Nucleus accumbens (tissue), 56 donors: ENCODE measurements around the gene PPP1R36.
"Not testable (repeated sequence)": the region's sequence is repeated elsewhere in the genome, so short reads cannot be mapped to it uniquely, and the experiment has no call there.

ENCODE experiments used
- DNase-seq, 56 donors: peaks; one replicate each; lab custom pipeline; 2025; lab: John Stamatoyannopoulos, UW

The PPP1R36 gene

DNA sequence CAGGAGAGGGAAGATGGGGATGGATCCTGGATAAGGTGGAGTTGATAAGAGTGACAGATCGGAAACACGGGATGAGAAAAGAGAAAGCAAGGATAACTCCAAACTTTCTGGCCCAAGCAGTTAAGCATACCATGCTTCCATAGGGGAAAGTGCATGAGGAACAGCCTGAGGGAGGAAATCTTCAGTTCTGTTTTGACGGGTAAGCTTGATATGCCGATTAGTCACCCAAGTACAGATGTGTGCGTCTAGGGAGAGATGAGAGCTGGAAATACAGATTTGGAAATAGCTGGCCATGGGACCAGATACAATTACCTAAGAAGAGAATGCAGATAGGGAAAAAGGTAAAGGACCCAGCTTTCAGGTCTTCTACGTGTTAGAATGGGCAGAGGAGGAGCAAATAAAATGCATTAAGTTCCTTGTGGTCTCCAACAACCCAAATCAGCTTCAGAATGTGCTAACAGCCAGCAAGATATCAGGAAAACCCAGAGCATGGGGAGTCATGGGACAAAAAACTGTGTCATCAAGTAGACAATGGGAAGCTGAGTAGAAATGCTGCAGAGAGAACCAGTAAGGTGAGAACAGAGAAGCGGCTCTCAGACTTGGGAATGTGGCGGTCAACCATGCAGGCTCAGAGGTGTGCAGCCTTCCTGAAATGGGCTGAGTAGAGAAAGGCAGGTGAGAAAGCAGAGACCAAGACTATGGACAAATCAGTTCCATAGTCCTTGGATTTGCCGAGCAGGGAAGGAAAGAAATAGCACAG, 56.3 kb downstream of the PPP1R36 start:
- DNase-seq = no peak

GRCh38 chr14:64610049-64610746, 60.4 kb downstream of the PPP1R36 start:
- DNase-seq = no peak

GRCh38 chr14:64611358-64612020, 61.7 kb downstream of the PPP1R36 start:
- no peak for DNase-seq

DNA sequence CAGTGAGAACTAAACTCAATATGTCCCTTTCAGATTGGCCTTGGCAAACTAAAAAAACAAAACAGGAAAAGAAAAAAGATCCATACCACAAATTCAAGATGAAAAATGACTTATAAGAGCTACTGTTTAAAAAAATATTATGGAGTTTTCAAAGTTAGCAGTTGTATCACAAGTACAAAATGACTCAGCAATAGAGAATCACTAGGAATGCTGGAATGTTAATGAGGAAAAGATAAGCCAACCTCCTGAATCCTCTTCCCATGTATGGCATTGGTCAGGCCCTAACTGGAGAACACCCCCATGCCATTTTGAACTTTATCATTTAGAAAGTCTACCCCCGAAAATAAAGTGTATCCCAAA, 62.2 kb downstream of the PPP1R36 start:
- no peak for DNase-seq

GRCh38 chr14:64612971-64613666, 63.4 kb downstream of the PPP1R36 start:
- DNase-seq = no peak

- no peak for DNase-seq
These were observed 64.4 kb downstream of the PPP1R36 start for GRCh38 chr14:64614166-64614565.

GRCh38 chr14:64614805-64615391, 65.1 kb downstream of the PPP1R36 start:
- DNase-seq = peak in 1 of 56 donors; percentile 5

DNA sequence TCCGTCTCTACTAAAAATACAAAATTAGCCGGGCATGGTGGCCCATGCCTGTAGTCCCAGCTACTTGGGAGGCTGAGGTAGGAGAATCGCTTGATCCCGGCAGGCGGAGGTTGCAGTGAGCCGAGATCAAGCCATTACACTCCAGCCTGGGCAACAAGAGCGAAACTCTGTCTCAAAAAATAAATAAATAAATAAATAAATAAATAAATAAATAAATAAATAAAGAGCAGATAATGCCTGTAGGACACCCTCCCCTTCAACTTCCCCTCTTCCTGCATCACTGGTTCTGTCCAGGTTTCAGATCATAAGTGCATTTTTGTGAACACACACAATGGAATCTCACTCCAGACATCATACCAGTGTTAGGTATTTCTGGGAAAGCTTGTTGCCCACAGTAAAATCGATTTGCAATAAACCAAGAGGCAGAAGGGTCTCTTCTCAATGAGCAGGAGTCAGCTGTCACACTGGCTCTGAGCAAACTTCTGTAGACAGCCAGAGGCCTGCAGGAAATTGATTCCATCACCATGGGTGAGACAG, 68.2 kb downstream of the PPP1R36 start:
- DNase-seq = not testable (repeated sequence)

DNA sequence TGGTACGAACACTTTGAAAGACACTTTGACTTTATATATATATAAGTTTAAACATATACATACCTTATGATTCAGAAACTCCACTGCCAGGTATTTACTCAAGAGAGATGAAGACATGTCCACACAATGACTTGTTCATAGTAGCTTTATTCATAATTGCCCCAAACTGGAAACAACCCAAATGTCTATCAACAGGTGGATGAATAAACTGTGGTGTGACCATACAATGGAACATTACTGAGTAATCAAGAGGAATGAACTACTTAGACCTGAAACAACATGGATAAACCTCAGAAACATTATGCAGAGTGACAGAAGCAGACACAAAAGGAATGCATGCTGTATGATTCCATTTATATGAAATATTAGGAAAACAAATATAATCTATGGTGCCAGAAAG, 71.1 kb downstream of the PPP1R36 start:
- DNase-seq = no peak

DNA sequence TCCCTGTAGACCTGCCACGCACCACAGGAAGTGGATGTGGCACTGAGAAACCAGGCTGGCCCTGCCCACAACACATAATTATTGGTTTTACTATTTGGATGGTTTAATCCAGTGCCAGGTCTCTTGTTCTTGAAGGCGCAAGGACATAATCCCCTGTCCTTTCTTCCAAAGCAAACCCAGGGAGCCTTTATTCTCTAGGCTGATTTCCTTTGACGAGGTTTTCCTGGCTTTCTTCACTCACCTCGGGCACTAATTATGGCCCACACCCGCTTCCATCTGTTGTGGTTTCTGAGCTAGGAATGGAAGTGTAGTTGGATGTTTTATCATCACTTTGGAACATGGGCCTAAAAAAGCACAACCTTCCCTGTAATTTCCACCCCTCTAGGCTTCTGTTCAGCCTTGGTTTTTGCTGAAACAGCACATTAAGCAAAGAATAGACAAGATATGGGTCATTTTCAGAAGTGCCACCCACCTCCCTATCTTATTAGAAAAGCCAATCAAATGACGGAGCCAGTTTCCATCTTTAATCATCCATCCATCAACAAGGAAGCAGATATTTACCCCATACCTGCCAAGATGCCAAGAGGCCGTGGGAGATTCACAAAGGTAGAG, 73.9 kb downstream of the PPP1R36 start:
- DNase-seq = no peak

- no peak for DNase-seq
These were observed 75.8 kb downstream of the PPP1R36 start for GRCh38 chr14:64625386-64626232.

GRCh38 chr14:64628940-64629408, 79.2 kb downstream of the PPP1R36 start:
- peak in 44 of 56 donors; percentile 2 to 71 (median 36) for DNase-seq

- DNase-seq = no peak
These were observed 81.0 kb downstream of the PPP1R36 start for GRCh38 chr14:64630778-64631177.

- not testable (repeated sequence) for DNase-seq
These were observed 81.5 kb downstream of the PPP1R36 start for GRCh38 chr14:64631222-64631621.

DNA sequence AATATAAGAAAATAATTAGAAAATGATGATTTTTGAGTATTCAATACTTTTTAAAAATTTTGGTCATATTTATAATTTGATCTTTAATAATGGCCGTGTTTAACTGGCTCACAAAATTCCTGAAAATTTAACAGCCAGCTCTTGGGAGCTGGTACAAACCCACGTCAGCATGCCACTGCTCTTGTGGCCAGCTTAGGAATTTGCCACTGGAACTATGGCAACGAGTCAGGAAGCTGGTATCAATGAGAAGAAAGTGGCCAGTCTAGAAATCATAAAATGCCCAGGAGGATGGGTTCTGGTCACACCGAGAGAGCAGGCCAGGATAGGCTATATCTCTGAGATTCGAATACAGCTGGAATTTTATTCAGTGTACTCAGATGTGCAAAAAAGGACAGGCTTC, 82.3 kb downstream of the PPP1R36 start:
- DNase-seq = peak in 4 of 56 donors; percentile 4 to 8 (median 6)

DNA sequence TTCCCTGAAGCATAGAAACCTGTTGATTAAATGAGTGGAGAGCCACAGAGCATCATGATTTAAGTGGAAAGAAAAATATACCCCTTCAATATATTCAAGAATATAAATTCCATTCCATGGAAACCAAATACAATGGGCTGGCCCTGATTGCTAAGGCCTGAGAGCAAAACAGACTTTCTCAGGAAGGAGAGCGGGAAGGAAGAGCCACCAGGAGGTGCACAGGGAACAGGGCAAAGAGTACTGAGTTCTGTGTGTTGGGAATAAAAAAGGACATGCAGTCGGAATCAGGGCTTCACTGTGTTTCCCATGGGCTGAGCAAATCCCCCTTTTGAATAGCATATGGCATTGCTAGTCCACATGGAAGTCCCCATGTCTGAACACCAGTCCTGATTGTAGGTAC, 84.8 kb downstream of the PPP1R36 start:
- DNase-seq = no peak

GRCh38 chr14:64636208-64636979, 86.6 kb downstream of the PPP1R36 start:
- peak in 52 of 56 donors; percentile 4 to 83 (median 56) for DNase-seq

GRCh38 chr14:64636980-64637429, 87.2 kb downstream of the PPP1R36 start:
- no peak for DNase-seq
